Neutrophil (primary cell): ENCODE data around the gene ZNHIT2.
A peak's percentile ranks its signal among the peaks of the same experiment; 100 is the strongest.

ENCODE experiments used
- H3K27ac ChIP-seq: fragments of 200-600 bp; sonication (generic); 2 replicates; pipeline ENCODE4 v1.5.1; 2016; ENCODE audit warnings: mild to moderate bottlenecking, moderate library complexity
- H3K27me3 ChIP-seq: fragments of 200-600 bp; sonication (generic); 2 replicates; pipeline ENCODE4 v1.6.0; 2016; ENCODE audit warnings: mild to moderate bottlenecking
- H3K36me3 ChIP-seq: fragments of 200-600 bp; sonication (generic); 2 replicates; pipeline ENCODE4 v1.5.1; 2017
- H3K4me1 ChIP-seq, 2 experiments: fragments of 200-600 bp in 1 of 2; sonication (generic) in 1 of 2; 1 replicate in 1 of 2; 2 replicates in 1 of 2; pipeline versions ENCODE4 v1.5.1 to v1.6.1; 2013 to 2016; ENCODE audit warnings: low read depth in 1 of 2, low read length in 1 of 2, mild to moderate bottlenecking in 1 of 2, moderate library complexity in 1 of 2; ENCODE audit not compliant: control insufficient read depth in 1 of 2, insufficient read depth in 1 of 2
- H3K4me3 ChIP-seq, 2 experiments: fragments of 200-600 bp in 1 of 2; sonication (generic) in 1 of 2; 1 replicate in 1 of 2; 2 replicates in 1 of 2; pipeline ENCODE4 v1.5.1; 2013 to 2016; ENCODE audit warnings: low read depth in 1 of 2, low read length in 1 of 2, mild to moderate bottlenecking in 1 of 2, moderate library complexity in 1 of 2
- H3K9me3 ChIP-seq: fragments of 200-600 bp; sonication (generic); 2 replicates; pipeline ENCODE4 v1.5.1; 2016
- CTCF ChIP-seq: fragments of 200-600 bp; sonication (generic); IDR thresholded peaks from 2 replicates; pipeline ENCODE4 v1.5.1; 2016; ENCODE audit warnings: antibody characterized with exemption

Gene ZNHIT2

GRCh38 chr11:65114538-65115171 is 2.8 kb downstream of the ZNHIT2 start:
- no peak for TF ChIP-seq CTCF
- H3K27ac ChIP-seq: no peak overlapping the region
- H3K9me3 ChIP-seq: no peaks in the 10 kb centered on the region
- H3K4me1 ChIP-seq: peaks cover 55 to 57% of the 10 kb centered on the region in 2 experiments
- no peak overlapping the region for H3K4me3 ChIP-seq
- peaks cover 29% of the 10 kb centered on the region for H3K27me3 ChIP-seq
- peaks cover 23% of the 10 kb centered on the region for H3K36me3 ChIP-seq

DNA sequence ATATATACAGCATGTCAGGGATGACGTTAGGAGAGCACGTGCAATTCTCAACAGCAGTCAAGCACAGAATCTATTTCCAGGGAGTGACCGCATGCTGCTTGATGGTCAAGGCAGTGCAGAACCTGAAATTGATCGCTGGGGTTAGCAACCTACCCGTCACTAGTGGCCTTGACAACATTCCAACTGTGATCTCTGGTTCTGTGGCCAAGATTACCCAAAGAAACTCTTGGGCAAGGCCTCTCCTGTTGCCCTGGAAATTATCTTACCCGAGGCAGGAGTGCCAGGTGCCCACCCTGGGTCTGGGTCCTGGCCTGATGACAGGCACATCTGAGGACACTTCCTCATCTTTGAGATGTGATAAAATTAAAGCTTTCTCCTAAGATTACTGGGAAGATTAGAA is 3.7 kb downstream of the ZNHIT2 start:
- peaks cover 23% of the 10 kb centered on the region for H3K36me3 ChIP-seq
- H3K4me1 ChIP-seq: peaks cover 55 to 56% of the 10 kb centered on the region in 2 experiments
- no peaks in the 10 kb centered on the region for H3K9me3 ChIP-seq
- TF ChIP-seq CTCF: no peak
- H3K27ac ChIP-seq: no peak overlapping the region
- H3K4me3 ChIP-seq: no peak overlapping the region
- peaks cover 29% of the 10 kb centered on the region for H3K27me3 ChIP-seq

DNA sequence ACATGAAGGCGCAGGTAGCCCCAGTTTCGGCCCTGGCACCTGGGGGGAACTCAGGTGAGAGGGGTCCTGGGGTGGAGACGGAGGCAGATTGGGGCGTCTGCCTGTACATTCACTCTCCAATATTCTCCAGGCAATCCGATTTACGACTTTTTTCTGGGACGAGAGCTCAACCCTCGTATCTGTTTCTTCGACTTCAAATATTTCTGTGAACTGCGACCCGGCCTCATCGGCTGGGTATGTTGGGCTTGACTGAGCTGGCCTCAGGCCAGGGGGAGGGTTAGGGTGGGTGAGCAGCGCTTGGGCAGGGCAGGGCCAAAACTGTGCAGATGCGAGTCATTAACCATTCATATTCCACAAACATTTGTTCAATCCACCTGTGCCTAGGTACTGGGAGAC is 4.1 kb downstream of the ZNHIT2 start:
- H3K27ac ChIP-seq: no peak overlapping the region
- peaks cover 54% of the 10 kb centered on the region in 2 experiments for H3K4me1 ChIP-seq

DNA sequence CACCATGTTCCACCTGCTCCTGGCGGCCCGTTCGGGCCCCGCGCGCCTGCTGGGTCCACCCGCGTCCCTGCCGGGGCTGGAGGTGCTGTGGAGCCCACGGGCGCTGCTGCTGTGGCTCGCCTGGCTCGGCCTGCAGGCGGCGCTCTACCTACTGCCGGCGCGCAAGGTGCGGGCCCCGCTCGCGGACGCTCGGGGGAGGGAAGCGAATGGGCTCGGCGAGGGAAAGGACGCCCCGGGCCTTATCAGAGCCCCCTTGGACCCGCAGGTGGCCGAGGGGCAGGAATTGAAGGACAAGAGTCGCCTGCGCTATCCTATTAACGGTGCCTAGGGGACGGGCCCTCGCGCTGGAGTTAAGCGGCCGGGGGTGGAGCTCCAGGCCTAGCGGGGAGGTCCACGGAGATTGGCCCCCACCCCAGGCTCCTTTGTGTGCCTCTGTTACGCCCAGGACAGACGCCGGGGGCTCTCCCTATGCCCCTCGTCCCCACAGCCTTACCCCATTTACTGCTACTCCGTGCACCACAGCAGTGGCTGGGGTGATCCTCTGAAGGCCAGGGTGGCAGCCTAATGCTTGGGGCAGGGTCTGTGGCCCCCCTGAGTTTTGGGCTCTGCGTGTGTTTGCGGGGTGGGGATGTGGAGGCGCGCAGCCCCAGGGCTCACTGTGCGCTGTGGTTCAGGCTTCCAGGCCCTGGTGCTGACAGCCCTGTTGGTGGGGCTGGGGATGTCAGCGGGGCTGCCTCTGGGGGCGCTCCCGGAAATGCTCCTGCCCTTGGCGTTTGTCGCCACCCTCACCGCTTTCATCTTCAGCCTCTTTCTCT is 4.7 kb downstream of the ZNHIT2 start:
- Histone ChIP-seq H3K27ac (no peak overlapping the region), H3K4me3 (peak overlapping the region; percentile 65 to 75), H3K36me3 (peaks cover 24% of the 10 kb centered on the region), H3K9me3 (no peaks in the 10 kb centered on the region), H3K27me3 (peaks cover 29% of the 10 kb centered on the region), H3K4me1 (peaks cover 48% of the 10 kb centered on the region in 2 experiments)
- TF ChIP-seq CTCF: peak; percentile 77

More for the DNA sequence above, 4.1 kb downstream of the ZNHIT2 start:
- Histone ChIP-seq H3K27me3 (peaks cover 29% of the 10 kb centered on the region), H3K4me3 (peak overlapping the region in 1 of 2 experiments; percentile 75), H3K9me3 (no peaks in the 10 kb centered on the region), H3K36me3 (peaks cover 23% of the 10 kb centered on the region)
- TF ChIP-seq CTCF: no peak

GRCh38 chr11:65111744-65112545 is 5.6 kb downstream of the ZNHIT2 start, which contains the start of gene TM7SF2:
TSS of gene TM7SF2 (plus strand) at chr11:65111872. CDS start at chr11:65112016, 144 bp downstream.
- Histone ChIP-seq H3K9me3 (no peaks in the 10 kb centered on the region), H3K27me3 (peaks cover 29% of the 10 kb centered on the region), H3K27ac (peak within 1 kb of the TSS; percentile 64), H3K4me1 (peaks cover 43% of the 10 kb centered on the region in 2 experiments), H3K36me3 (peaks cover 30% of the 10 kb centered on the region), H3K4me3 (peak within 1 kb of the TSS; percentile 65 to 75)
- TF ChIP-seq CTCF: peak; percentile 40
